Measurements from ENCODE around the gene TP53INP2. TPM values are rescaled to one million over a fixed set of nuclear protein-coding genes. Genes with fewer than 3 reads are reported as not detected.
"Not testable (repeated sequence)": the region's sequence is repeated elsewhere in the genome, so short reads cannot be mapped to it uniquely, and the experiment has no call there.

The TP53INP2 gene, protein sequence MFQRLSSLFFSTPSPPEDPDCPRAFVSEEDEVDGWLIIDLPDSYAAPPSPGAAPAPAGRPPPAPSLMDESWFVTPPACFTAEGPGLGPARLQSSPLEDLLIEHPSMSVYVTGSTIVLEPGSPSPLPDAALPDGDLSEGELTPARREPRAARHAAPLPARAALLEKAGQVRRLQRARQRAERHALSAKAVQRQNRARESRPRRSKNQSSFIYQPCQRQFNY
- 10 to 100 TPM in 1 of 2 donors, 1 to 10 TPM in 1; 9.9 to 10.2 TPM for total RNA-seq

DNA sequence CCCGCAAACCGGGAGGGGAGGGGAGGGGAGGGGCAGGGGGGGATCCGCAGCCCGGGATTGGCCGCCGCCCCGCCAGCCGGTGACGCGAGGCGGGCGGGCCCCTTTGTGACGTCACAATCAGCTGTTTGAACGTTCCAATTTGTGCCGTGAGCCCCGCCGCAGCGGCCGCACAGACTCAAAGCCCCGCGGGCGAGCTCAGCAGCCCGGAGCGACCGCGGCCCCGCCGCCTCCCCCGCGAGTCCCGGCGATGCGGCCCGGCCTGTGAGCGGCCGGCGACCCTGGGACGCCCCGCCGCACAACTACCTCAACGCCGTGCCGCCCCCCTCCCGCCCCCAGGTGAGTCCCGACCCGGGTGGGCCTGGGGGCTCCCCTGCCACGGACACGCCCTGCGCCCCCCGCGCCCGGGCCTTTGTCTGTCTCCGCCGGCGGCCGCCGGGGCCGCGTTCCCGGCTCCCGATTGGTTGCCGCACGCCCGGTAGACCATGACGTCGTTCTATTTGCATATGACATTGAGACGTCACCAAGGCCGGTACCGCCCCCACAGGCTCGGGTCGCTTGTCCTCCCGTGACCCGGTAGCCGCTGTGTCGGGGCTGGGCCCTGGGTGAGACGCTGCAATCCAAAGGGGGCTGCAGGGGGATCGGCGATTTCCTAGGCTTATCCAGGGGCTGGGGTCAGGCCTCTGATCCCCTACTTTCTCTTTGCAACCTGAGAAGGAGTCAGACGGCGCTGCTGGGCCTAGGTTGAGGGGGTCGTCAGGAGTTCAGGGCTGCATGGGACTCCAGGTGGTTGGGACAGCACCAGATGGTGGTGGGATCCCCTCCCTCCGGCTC, at the start of gene TP53INP2:
Gene TP53INP2, plus strand, starts transcription at position 168 of the 831 bp plus-strand sequence. CDS start 4,396 bp downstream, outside the sequence.
- no peaks in the 10 kb centered on the region for H3K9me3 Mint-ChIP-seq
- H3K27me3 Mint-ChIP-seq (ENCODE audit: low read depth) = peaks cover 19% of the 10 kb centered on the region
- peak; percentile 90 for DNase-seq
- peak; percentile 48 to 60 for ATAC-seq (replicated peaks in 1 of 2)
- H3K4me1 Mint-ChIP-seq (ENCODE audit: low read depth) = peaks cover 31% of the 10 kb centered on the region
- peak within 1 kb of the TSS; percentile 77 for H3K27ac Mint-ChIP-seq
- peaks cover 1 to 4% of the 10 kb centered on the region in 2 donors for H3K36me3 Mint-ChIP-seq (ENCODE audit: insufficient read depth in 2 of 2)
- peak within 1 kb of the TSS; percentile 94 to 97 for H3K4me3 Mint-ChIP-seq

DNA sequence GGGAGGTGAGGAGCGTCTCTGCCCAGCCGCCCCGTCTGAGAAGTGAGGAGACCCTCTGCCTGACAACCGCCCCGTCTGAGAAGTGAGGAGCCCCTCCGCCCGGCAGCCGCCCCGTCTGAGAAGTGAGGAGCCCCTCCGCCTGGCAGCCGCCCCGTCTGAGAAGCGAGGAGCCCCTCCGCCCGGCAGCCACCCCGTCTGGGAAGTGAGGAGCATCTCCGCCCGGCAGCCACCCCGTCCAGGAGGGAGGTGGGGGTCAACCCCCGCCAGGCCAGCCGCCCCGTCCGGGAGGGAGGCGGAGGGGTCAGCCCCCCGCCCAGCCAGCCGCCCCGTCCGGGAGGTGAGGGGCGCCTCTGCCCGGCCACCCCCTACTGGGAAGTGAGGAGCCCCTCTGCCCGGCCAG, 45.5 kb upstream of the TP53INP2 start:
- H3K4me3 Mint-ChIP-seq = not testable (repeated sequence)

DNA sequence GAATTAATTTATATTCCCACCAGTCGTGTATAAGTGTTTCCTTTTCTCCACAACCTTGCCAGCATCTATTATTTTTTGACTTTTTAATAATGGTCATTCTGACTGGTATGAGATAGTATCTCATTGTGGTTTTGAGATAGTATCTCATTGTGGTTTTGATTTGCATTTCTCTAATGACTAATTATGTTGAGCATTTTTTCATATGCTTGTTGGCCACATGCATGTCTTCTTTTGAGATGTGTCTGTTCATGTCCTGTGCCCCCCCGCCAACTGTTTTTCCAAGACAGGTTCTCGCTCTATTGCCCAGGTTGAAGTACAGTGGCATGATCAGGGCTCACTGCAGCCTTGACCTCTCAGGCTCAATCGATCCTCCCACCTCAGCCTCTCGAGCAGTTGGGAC, 42.3 kb upstream of the TP53INP2 start:
- H3K27me3 Mint-ChIP-seq (ENCODE audit: low read depth); DNase-seq; H3K36me3 Mint-ChIP-seq (ENCODE audit: insufficient read depth in 2 of 2); H3K4me3 Mint-ChIP-seq; H3K9me3 Mint-ChIP-seq: not testable (repeated sequence)
- Mint-ChIP-seq H3K27ac (peak overlapping the region; percentile 42), H3K4me1 (ENCODE audit: low read depth) (peaks cover 17% of the 10 kb centered on the region)
- ATAC-seq (replicated peaks in 1 of 2) = peak in 1 of 2 donors; percentile 39

More for the DNA sequence above, 45.5 kb upstream of the TP53INP2 start:
- not testable (repeated sequence) for H3K27ac Mint-ChIP-seq; H3K36me3 Mint-ChIP-seq (ENCODE audit: insufficient read depth in 2 of 2); H3K27me3 Mint-ChIP-seq (ENCODE audit: low read depth); DNase-seq; ATAC-seq (replicated peaks in 1 of 2); H3K9me3 Mint-ChIP-seq
- H3K4me1 Mint-ChIP-seq (ENCODE audit: low read depth) = peaks cover 17% of the 10 kb centered on the region

DNA sequence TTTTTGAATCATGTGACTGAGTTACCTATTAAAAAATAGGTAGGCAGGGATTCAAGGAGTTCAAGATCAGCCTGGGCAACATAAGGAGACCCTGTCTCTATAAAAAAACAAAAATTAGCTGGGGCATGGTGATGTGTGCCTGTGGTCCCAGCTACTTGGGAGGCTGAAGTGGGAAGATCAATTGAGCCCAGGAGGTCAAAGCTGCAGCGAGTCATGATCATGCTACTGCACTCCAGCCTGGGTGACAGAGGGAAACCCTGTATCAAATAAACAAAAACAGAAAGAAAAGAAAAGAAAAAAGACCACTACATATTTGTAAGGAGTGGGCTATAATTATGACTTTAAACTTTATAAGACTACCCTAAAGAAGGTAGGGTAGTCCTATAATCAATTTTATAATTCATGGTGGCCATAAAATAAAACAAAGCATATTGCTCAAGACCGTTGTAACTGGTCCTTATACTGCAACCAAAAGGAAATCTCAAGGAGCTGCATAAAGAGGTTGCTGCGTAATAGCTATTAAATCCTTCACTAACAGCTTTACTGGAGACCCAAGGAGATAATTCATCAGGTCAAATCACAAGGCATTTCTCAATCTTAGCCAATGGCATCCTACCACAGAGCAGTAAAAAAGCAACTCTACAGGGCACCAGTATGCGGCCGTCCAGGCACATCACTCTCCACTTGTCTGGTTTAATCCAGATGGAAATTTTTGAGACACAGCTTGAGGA, 40.8 kb upstream of the TP53INP2 start:
- H3K27ac Mint-ChIP-seq = no peak overlapping the region
- DNase-seq (no peak), ATAC-seq (replicated peaks in 1 of 2) (no peak)
- H3K4me1 Mint-ChIP-seq (ENCODE audit: low read depth) = peaks cover 17% of the 10 kb centered on the region
- H3K4me3 Mint-ChIP-seq = no peak overlapping the region
- H3K36me3 Mint-ChIP-seq (ENCODE audit: insufficient read depth in 2 of 2) = no peaks in the 10 kb centered on the region
- H3K27me3 Mint-ChIP-seq (ENCODE audit: low read depth) = no peaks in the 10 kb centered on the region
- no peaks in the 10 kb centered on the region for H3K9me3 Mint-ChIP-seq

DNA sequence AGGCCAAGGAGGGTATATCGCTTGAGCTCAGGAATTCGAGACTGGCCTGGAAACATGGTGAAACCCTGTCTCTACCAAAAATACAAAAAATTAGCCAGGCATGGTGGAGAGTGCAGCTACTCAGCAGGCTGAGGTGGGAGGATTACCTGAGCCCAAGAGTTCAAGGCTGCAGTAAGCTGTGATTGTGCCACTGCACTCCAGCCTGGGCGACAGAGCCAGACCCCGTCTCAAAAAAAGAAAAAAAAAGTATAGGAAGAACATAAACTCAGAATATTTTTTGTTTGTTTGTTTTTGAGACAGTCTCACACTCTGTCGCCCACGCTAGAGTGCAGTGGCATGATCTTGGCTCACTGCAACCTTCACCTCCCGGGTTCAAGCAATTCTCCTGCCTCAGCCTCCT, 39.4 kb upstream of the TP53INP2 start:
- H3K36me3 Mint-ChIP-seq (ENCODE audit: insufficient read depth in 2 of 2); H3K4me3 Mint-ChIP-seq; H3K27ac Mint-ChIP-seq; H3K9me3 Mint-ChIP-seq; H3K27me3 Mint-ChIP-seq (ENCODE audit: low read depth); ATAC-seq (replicated peaks in 1 of 2); DNase-seq: not testable (repeated sequence)
- peaks cover 17% of the 10 kb centered on the region for H3K4me1 Mint-ChIP-seq (ENCODE audit: low read depth)

DNA sequence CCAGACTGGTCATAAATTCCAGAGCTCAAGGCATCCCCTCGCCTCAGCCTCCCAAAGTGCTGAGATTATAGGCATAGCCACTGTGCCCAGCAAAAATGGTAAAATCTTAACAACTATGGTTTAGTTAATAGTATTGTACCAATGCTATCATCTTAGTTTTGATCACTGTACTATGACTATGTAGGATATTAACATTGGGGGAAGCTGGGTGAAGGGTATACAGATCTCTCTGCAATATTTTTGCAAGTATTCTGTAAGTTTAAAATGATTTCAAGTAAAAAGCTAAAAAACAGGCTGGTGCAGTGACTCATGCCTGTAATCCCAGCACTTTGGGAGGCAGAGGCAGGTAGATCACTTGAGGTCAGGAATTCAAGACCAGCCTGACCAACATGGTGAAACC, 35.0 kb upstream of the TP53INP2 start:
- Mint-ChIP-seq H3K4me1 (ENCODE audit: low read depth) (peaks cover under 1% of the 10 kb centered on the region), H3K27me3 (ENCODE audit: low read depth) (no peaks in the 10 kb centered on the region), H3K27ac (no peak overlapping the region), H3K36me3 (ENCODE audit: insufficient read depth in 2 of 2) (no peaks in the 10 kb centered on the region), H3K9me3 (no peaks in the 10 kb centered on the region), H3K4me3 (no peak overlapping the region)
- ATAC-seq (replicated peaks in 1 of 2) (no peak), DNase-seq (no peak)

DNA sequence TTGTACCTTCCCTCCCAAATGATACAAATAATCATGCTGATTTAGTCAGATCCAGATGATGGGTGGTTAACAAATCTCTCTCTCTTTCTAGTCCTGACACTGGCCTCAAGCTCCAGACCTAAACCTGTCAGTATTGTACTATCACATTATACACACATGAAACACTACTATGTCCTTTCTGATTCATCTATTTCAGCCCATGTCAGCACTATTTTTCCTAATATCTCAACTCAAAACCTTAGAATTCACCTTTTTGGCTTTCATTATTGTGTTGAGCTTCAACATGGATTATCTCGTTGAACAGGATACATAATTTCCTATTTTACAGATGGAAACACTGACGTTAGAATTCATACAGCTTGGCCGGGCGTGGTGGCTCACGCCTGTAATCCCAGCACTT, 30.7 kb upstream of the TP53INP2 start:
- ATAC-seq (replicated peaks in 1 of 2) (no peak), DNase-seq (no peak)
- Mint-ChIP-seq H3K9me3 (no peaks in the 10 kb centered on the region), H3K27ac (no peak overlapping the region), H3K4me1 (ENCODE audit: low read depth) (peaks cover 27% of the 10 kb centered on the region), H3K4me3 (no peak overlapping the region), H3K36me3 (ENCODE audit: insufficient read depth in 2 of 2) (peaks cover 2% of the 10 kb centered on the region in 2 donors), H3K27me3 (ENCODE audit: low read depth) (no peaks in the 10 kb centered on the region)

DNA sequence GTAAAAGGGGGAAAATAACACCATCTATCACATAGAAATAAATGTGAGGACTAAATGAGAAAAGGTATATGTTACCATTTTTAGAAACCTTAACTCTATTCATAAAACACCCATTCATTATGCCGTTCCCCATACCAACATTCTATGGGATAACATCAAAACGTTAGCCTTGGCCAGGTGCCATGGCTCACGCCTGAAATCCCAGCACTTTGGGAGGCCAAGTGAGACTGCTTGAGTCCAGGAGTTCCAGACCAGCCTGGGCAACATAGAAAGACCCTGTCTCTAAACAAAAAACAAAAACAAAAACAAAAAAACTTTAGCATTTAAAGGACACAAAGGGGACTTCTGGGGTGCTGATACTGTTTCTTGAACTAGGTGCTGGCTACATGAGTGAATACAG, 28.6 kb upstream of the TP53INP2 start:
- Mint-ChIP-seq H3K4me3 (peak overlapping the region; percentile 82 to 98), H3K36me3 (ENCODE audit: insufficient read depth in 2 of 2) (peaks cover 2 to 9% of the 10 kb centered on the region in 2 donors), H3K9me3 (no peaks in the 10 kb centered on the region), H3K4me1 (ENCODE audit: low read depth) (peaks cover 44% of the 10 kb centered on the region), H3K27ac (no peak overlapping the region), H3K27me3 (ENCODE audit: low read depth) (no peaks in the 10 kb centered on the region)
- ATAC-seq (replicated peaks in 1 of 2) (no peak), DNase-seq (no peak)

DNA sequence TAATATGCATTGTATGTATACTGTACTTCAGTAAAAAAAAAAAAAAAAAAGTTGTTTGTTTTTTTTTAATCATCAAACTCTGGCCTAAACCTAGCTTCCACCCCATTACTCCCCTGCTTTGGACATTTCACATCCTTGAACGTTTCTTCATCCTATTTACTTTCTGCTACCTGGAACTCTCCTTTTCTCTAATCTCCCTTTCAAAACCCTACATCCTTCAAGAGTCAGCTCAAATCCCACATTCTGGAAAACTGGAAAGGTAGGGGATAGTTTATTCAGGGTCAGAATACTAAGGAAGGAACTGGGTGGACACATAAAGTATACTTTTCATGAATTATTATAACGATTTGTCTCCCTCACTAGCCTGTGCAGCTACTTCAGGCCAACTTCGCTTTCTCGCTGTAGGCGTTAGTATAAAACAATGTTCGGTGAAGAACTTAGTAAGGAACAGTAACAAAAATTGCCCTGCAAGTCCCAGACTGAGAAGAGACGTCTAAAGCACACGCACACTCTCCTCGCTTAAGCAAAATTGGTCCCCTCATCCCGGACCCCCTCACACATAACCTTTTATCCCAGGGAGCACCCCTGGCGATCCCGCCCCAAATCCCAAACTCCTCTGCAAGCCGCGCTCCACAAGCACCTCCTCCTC, 28.0 kb upstream of the TP53INP2 start:
- Mint-ChIP-seq H3K9me3 (no peaks in the 10 kb centered on the region), H3K27me3 (ENCODE audit: low read depth) (no peaks in the 10 kb centered on the region), H3K27ac (peak overlapping the region; percentile 12), H3K4me1 (ENCODE audit: low read depth) (peaks cover 49% of the 10 kb centered on the region), H3K4me3 (peak overlapping the region; percentile 82 to 98), H3K36me3 (ENCODE audit: insufficient read depth in 2 of 2) (peaks cover 2 to 10% of the 10 kb centered on the region in 2 donors)
- no peak for DNase-seq
- no peak for ATAC-seq (replicated peaks in 1 of 2)

DNA sequence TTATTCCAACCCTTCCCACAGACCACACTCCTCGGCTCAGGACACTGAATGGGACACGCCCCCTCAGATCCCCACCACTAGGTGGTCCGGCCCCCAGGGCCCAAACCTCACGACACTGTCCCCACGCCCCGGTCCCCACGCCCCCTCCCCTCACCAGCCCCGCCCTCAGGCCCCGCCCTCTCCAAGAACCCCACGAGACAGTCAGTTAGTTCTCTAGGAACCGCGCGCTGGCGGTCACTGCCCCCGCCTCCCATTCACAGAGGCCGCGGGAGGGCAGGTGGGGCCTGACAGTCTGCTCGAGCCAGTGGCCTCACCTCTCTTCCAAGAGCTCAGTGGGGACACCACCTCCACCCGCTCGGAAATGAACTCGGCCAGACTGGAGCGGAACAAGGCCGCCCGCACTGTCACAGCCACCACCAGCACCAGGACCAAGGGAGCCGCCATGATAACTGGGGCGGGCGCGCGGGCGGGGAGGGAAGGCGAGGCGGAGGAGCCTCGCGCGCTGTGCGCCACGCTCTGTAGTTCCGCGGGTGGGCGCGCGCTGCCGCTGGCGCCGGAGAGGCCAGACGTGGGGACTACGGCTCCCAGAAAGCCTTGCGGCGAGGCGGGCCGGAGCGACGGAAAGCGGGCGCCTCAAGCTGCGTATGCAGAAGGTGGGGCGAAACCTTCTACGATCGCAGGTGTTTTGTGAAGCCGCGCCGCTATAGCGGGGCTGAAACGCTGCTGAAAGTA, 27.3 kb upstream of the TP53INP2 start, which contains the start of gene PIGU:
Gene PIGU, minus strand, starts transcription at position 451 of the 732 bp plus-strand sequence. Its CDS starts 7 bp downstream, at position 444.
- Mint-ChIP-seq H3K4me1 (ENCODE audit: low read depth) (peaks cover 51% of the 10 kb centered on the region), H3K9me3 (no peaks in the 10 kb centered on the region), H3K4me3 (peak within 1 kb of the TSS; percentile 82 to 98), H3K27me3 (ENCODE audit: low read depth) (no peaks in the 10 kb centered on the region), H3K27ac (peak within 1 kb of the TSS; percentile 85), H3K36me3 (ENCODE audit: insufficient read depth in 2 of 2) (peaks cover 2 to 10% of the 10 kb centered on the region in 2 donors)
- ATAC-seq (replicated peaks in 1 of 2) (peak; percentile 96 to 97), DNase-seq (peak; percentile 96 to 98)

DNA sequence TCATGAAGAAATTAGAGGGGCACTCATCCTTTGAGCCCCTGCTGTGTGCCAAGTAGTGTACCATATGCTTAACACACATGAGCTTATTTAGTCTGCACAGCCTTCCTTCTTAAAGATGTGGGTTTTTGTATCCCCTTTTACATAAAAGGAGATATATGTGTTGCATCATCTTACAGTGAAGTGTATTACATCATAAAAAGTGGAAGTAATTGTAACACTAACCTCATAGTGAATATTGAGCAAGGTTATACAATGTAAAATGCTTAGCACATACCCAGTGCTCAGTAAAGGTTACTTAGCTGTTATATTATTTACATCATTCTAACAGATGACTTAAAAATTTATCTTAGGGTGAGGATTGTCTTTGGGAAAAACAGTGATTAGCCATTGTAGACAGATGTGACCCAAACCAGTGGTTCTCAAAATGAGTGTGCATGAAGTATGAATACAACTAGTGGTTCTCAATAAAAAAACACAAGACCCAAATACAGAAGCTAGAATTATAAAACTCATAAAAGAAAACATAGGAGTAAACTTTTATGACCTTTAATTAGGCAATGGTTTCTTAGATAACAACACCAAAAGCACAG, 23.5 kb upstream of the TP53INP2 start:
- Mint-ChIP-seq H3K27ac (peak overlapping the region; percentile 91), H3K9me3 (no peaks in the 10 kb centered on the region), H3K4me1 (ENCODE audit: low read depth) (peaks cover 35% of the 10 kb centered on the region), H3K4me3 (peak overlapping the region; percentile 58 to 60), H3K36me3 (ENCODE audit: insufficient read depth in 2 of 2) (peaks cover 2 to 10% of the 10 kb centered on the region in 2 donors), H3K27me3 (ENCODE audit: low read depth) (no peaks in the 10 kb centered on the region)
- ATAC-seq (replicated peaks in 1 of 2) (peak; percentile 7 to 31), DNase-seq (peak; percentile 14 to 21)

DNA sequence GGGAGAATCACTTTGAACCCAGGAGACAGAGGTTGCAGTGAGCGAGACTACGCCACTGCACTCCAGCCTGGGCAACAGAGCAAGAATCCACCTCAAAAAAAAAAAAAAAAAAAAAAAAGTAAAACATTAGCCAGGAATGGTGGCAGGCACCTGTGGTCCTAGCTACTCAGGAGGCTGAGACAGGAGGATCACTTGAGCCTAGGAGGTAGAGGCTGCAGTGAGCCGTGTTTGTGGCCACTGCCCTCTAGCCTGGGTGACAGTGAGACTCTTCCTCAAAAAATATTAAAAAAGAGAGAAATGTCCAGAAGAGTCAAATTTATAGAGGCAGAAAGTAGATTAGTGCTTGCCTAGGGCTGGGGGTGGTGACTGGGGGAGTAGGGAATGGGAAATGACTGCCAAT, 20.5 kb upstream of the TP53INP2 start:
- H3K4me1 Mint-ChIP-seq (ENCODE audit: low read depth) = peaks cover 24% of the 10 kb centered on the region
- peaks cover 0 to 8% of the 10 kb centered on the region in 2 donors for H3K36me3 Mint-ChIP-seq (ENCODE audit: insufficient read depth in 2 of 2)
- no peaks in the 10 kb centered on the region for H3K27me3 Mint-ChIP-seq (ENCODE audit: low read depth)
- no peak overlapping the region for H3K4me3 Mint-ChIP-seq
- ATAC-seq (replicated peaks in 1 of 2) (no peak), DNase-seq (no peak)
- no peak overlapping the region for H3K27ac Mint-ChIP-seq
- H3K9me3 Mint-ChIP-seq = no peaks in the 10 kb centered on the region
